CD1c-positive myeloid dendritic cell (primary cell): ENCODE data around the gene ZNF687.
A peak's percentile ranks its signal among the peaks of the same experiment; 100 is the strongest.
"Not testable (repeated sequence)": the region's sequence is repeated elsewhere in the genome, so short reads cannot be mapped to it uniquely, and the experiment has no call there.

Source experiments
- DNase-seq: peaks from one replicate; pipeline ENCODE4 v3.0.0-alpha.2; 2016; ENCODE audit errors: extremely low spot score

ZNF687 gene

GRCh38 chr1:151281969-151282882 is at the start of gene ZNF687:
Gene ZNF687 (plus strand): TSS chr1:151282299. CDS start chr1:151286292, 3,993 bp downstream.
- DNase-seq, result peak; percentile 99

GRCh38 chr1:151235235-151235634 is 46.9 kb upstream of the ZNF687 start:
- DNase-seq, result no peak

GRCh38 chr1:151237678-151238466 is 44.2 kb upstream of the ZNF687 start:
- peak; percentile 44 for DNase-seq

DNA sequence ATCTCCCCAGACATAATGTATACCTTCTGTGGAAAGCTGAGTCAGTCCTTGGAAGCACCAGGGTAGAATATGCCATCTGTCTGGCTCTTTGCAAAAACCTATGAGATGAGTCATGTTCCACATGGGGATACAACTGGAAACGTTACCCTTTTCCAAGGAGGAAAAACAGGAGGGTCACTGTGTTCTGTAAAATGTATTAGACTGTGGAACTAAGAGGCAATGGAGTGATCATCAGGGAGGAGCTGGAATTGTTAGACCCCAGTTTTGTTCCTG is 43.7 kb upstream of the ZNF687 start:
- DNase-seq, result no peak

DNA sequence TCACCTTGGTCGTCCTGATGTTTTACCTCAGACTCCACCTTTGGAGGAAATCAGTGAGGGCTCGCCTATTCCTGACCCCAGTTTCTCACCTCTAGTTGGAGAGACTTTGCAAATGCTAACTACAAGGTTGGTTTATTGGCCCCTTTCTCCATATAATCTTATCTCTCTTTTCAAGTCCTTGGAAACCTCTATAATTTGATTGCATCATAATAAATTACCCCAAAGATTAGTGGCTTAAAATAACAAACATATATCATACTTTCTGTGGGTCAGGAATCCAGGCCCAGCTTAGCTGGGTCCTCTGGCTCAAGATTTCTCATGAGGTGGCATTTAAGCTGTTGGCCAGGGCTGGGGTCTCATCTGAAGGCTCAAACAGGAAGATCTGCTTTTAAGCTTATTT is 39.7 kb upstream of the ZNF687 start:
- no peak for DNase-seq

DNA sequence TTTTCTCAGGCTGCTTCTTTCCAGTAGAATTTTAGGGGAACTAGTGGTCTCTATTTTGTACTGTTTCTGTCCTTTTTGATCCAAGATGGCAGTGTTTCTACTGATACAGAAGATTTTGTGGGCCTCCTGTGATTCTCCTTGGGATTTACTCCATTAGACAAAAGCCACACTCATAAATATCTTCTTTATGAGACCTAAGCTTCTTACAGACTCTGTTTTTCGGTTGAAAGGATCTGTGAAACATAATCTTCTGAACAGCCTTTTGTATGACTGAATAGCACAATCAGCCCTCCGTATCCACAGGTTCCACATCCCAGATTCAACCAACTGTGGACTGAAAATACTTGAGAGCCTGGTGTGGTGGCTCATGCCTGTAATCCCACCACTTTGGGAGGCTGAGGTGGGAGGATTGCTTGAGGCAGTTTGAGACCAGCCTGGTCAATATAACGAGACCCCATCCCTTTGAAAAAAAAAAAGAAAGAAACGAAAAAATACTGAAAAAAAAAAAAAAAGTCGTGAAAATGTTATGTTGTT is 38.3 kb upstream of the ZNF687 start:
- no peak for DNase-seq

GRCh38 chr1:151246786-151247185 is 35.3 kb upstream of the ZNF687 start:
- DNase-seq, result peak; percentile 23

GRCh38 chr1:151251656-151252470 is 30.2 kb upstream of the ZNF687 start:
- peak; percentile 82 for DNase-seq

- peak; percentile 98 for DNase-seq
Measured at GRCh38 chr1:151254217-151255213, 27.6 kb upstream of the ZNF687 start, which contains the start of gene PSMD4. Gene PSMD4 (plus strand): TSS chr1:151254734. CDS start chr1:151254783, 49 bp downstream.

DNA sequence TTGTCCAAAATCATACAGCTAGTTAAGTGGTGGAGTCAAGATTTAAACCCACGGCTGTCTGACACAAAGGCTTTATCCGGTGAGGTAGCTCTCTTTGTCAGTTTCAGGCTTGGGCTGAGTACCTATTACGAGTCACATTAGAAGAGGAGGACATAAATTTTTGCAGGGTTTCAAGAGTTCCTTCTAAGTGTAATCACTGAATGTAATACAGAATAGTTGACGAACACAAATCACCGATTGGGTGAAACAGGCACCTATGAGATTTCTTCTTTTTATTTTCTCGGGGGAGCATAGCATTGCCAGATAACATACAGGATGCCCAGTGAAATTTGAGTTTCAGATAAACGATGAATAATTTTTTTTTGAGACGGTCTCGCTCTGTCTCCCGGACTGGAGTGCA is 26.7 kb upstream of the ZNF687 start:
- DNase-seq, result no peak

DNA sequence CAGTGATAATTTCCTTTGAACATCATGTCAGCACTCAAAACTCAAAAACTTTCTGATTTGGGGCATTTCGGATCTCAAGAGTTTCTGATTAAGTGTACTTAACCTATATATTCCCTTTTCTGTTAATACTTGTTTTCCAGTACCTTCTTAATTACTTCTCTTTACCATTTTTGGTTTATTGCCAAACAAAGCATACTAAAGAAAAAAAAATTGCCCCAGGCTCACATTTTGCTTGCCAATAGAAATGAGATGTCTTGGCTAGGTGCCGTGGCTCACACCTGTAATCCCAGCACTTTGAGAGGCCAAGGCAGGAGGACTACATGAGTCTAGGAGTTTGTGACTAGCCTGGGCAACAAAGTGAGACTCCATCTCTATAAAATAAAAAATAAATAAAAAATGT is 22.7 kb upstream of the ZNF687 start:
- no peak for DNase-seq

GRCh38 chr1:151265446-151266236 is 16.5 kb upstream of the ZNF687 start:
- DNase-seq, result no peak

GRCh38 chr1:151266315-151266714 is 15.8 kb upstream of the ZNF687 start:
- DNase-seq, result no peak

GRCh38 chr1:151266821-151267220 is 15.3 kb upstream of the ZNF687 start:
- DNase-seq, result no peak

DNA sequence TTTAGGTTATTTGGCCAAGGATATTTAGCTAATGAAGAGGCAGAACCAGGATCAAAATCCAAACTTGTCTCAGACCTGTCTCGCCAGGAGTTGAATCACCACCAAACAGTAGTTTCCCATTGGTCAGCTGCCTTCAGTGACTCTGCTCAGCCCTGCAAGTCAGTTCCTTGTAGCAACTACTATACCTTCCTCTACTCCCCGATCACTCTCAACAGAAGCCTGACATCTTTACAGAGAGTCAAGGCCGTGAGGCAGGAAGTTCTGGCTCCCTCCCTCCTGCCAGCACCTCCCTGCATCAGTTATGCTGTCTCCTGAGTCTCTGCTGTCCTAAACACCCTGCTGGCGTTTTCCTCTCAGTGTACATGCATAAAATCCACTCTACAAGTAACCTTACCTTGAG is 14.3 kb upstream of the ZNF687 start:
- no peak for DNase-seq

GRCh38 chr1:151273924-151274466 is 8.1 kb upstream of the ZNF687 start:
- DNase-seq, result no peak

DNA sequence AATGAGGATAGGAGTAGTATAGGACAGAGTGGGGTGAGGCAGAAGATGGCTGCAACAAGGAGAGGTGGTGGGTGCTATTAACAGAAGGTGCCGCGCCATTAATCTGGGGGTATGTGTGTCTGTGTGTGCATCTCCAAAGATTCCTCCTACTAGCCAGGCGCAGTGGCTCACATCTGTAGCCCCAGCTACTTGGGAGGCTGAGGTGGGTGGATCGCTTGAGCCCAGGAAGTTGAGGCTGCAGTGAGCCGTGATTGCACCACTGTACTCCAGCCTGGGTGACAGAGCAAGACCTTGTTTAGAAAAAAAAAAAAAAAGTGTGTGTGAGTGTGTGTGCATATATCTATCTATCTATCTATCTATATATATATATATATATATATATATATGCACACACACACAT is 6.8 kb upstream of the ZNF687 start:
- DNase-seq, result not testable (repeated sequence)

GRCh38 chr1:151277249-151277648 is 4.8 kb upstream of the ZNF687 start:
- peak; percentile 86 for DNase-seq

- peak; percentile 99 for DNase-seq
Measured at GRCh38 chr1:151281225-151281968, 702 bp upstream of the ZNF687 start.
